Fibroblast of villous mesenchyme (primary cell): ENCODE measurements around the gene ZDHHC7. TPM values are rescaled to one million over a fixed set of nuclear protein-coding genes. Genes with fewer than 3 reads are reported as not detected.
A peak's percentile ranks its signal among the peaks of the same experiment; 100 is the strongest.
"Not testable (repeated sequence)": the region's sequence is repeated elsewhere in the genome, so short reads cannot be mapped to it uniquely, and the experiment has no call there.

ENCODE experiments used
- DNase-seq: peaks from one replicate; pipeline ENCODE4 v3.0.0-alpha.2; 2010; ENCODE audit warnings: low read depth
- H3K4me3 ChIP-seq: 2 replicates; pipeline ENCODE4 v1.5.1; 2011; ENCODE audit warnings: low read depth, mild to moderate bottlenecking, low read length
- CTCF ChIP-seq: IDR thresholded peaks from 2 replicates; pipeline ENCODE4 v1.5.1; 2012; ENCODE audit warnings: low read depth, mild to moderate bottlenecking, low read length; ENCODE audit not compliant: insufficient read depth
- total RNA-seq: library from RNA; depleted of rRNA; stranded (reverse); fragments of >200 nt; gene quantifications from 2 replicates; pipeline ENCODE4 v1.2.3, GENCODE V29; 2012

ZDHHC7 gene
- total RNA-seq, 1 donor, result 164 TPM

- DNase-seq, result no peak
- TF ChIP-seq CTCF, result no peak
- H3K4me3 ChIP-seq, result peak overlapping the region; percentile 33
Observed at GRCh38 chr16:85054948-85055492, 43.7 kb upstream of the ZDHHC7 start.

GRCh38 chr16:85054321-85054720, 43.0 kb upstream of the ZDHHC7 start:
- not testable (repeated sequence) for H3K4me3 ChIP-seq

GRCh38 chr16:85052536-85052935, 41.2 kb upstream of the ZDHHC7 start:
- TF ChIP-seq CTCF, result no peak
- H3K4me3 ChIP-seq, result no peak overlapping the region
- DNase-seq, result no peak

More at GRCh38 chr16:85054321-85054720, 43.0 kb upstream of the ZDHHC7 start:
- DNase-seq, result not testable (repeated sequence)

- no peak for TF ChIP-seq CTCF
- no peak for DNase-seq
- no peak overlapping the region for H3K4me3 ChIP-seq
Observed at GRCh38 chr16:85051683-85052082, 40.3 kb upstream of the ZDHHC7 start.

- peak; percentile 74 for DNase-seq
- no peak for TF ChIP-seq CTCF
- H3K4me3 ChIP-seq, result no peak overlapping the region
Observed at GRCh38 chr16:85051067-85051581, 39.8 kb upstream of the ZDHHC7 start.

GRCh38 chr16:85049706-85050305, 38.5 kb upstream of the ZDHHC7 start:
- no peak for TF ChIP-seq CTCF
- no peak overlapping the region for H3K4me3 ChIP-seq
- no peak for DNase-seq

GRCh38 chr16:85048921-85049562, 37.7 kb upstream of the ZDHHC7 start:
- DNase-seq, result no peak
- TF ChIP-seq CTCF, result no peak

More at GRCh38 chr16:85048921-85049562, 37.7 kb upstream of the ZDHHC7 start:
- H3K4me3 ChIP-seq, result no peak overlapping the region
